IgD-negative memory B cell (primary cell): ENCODE results near the gene EXO5. TPM values are rescaled to one million over a fixed set of nuclear protein-coding genes. Genes with fewer than 3 reads are reported as not detected.
A peak's percentile ranks its signal among the peaks of the same experiment; 100 is the strongest.
"Not testable (repeated sequence)": the region's sequence is repeated elsewhere in the genome, so short reads cannot be mapped to it uniquely, and the experiment has no call there.

Experiments used
- H3K27ac Mint-ChIP-seq, 3 donors: one replicate each; pipeline ENCODE4 v1.8.0; 2020 to 2022; ENCODE audit warnings: mild to moderate bottlenecking in 3 of 3, mixed read lengths in 3 of 3, moderate library complexity in 1 of 3
- H3K27me3 Mint-ChIP-seq: one replicate; pipeline ENCODE4 v1.8.0; 2021; ENCODE audit warnings: mixed read lengths
- H3K36me3 Mint-ChIP-seq: one replicate; pipeline ENCODE4 v1.8.0; 2020; ENCODE audit warnings: mild to moderate bottlenecking, mixed read lengths
- H3K4me1 Mint-ChIP-seq, 3 donors: one replicate each; pipeline ENCODE4 v1.8.0; 2020 to 2022; ENCODE audit warnings: mixed read lengths in 3 of 3, mild to moderate bottlenecking in 1 of 3
- H3K4me3 Mint-ChIP-seq, 4 donors: one replicate each; pipeline ENCODE4 v1.8.0; 2020 to 2022; ENCODE audit warnings: mild to moderate bottlenecking in 4 of 4, mixed read lengths in 4 of 4, moderate library complexity in 3 of 4
- H3K9me3 Mint-ChIP-seq, 3 donors: one replicate each; pipeline ENCODE4 v1.8.0; 2020 to 2021; ENCODE audit warnings: mixed read lengths in 3 of 3, mild to moderate bottlenecking in 1 of 3
- polyA plus RNA-seq: library from polyadenylated mRNA; unstranded; fragments of 300-500 nt; fragmentation: Illumina TruSeq; gene quantifications from one replicate; pipeline ENCODE4 v1.2.3, GENCODE V29; 2021

Gene EXO5, protein sequence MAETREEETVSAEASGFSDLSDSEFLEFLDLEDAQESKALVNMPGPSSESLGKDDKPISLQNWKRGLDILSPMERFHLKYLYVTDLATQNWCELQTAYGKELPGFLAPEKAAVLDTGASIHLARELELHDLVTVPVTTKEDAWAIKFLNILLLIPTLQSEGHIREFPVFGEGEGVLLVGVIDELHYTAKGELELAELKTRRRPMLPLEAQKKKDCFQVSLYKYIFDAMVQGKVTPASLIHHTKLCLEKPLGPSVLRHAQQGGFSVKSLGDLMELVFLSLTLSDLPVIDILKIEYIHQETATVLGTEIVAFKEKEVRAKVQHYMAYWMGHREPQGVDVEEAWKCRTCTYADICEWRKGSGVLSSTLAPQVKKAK
- 7.9 TPM for polyA plus RNA-seq

DNA sequence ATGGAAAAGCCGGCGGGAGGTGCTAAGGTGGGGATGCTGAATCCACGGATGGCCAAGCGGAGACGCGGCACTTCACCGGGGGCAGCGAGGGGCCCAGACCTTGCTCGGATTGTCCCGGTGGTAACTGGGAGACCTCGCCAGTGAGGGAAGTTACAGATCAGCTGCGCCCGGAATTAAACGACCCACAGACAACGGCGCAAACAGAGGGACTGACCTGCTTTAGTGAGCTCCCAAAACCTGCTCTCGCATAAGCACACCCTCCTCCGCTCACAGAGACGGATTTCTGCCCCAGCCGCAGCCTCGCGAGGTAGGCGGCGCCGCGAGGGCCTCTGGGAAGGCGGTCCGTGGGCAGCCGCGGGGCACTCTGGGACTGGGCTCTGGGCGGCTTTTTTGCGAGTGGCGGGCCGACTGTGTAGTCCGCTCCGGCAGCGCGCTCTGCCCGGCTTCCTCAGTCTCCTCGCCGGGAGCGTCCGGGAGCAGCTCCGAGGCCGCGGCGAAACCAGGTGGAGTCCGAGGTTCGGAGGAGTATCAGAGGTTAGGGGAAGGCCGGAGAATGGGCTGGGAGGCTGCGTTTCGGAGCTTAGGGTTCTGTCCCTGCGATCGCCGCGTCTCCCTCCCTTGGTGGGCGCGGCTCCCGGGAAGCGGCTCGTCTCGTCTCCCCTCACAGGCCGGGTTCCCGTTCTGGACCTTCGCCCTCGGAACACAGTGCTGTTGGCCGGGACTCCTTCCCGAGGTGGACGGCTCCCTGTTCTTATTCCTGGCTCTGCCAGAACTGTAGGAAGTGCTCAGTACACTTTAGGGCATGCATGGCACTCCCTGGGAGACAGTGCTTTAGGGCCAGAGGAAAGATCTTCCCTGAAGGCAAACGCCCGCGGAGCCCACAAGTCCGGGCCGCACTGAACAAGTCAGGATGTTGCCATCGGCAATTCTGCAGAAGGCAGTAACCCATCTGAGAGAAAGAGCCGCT, at the start of gene EXO5:
Gene EXO5 (plus strand): TSS at position 393 of the 967 bp plus-strand sequence. CDS start 5,778 bp downstream, outside the sequence.
- H3K4me1 Mint-ChIP-seq: peaks cover 7 to 13% (median 7%) of the 10 kb centered on the region in 3 donors
- H3K27ac Mint-ChIP-seq: peak within 1 kb of the TSS; percentile 50 to 76 (median 51)
- peaks cover 7% of the 10 kb centered on the region for H3K36me3 Mint-ChIP-seq
- H3K9me3 Mint-ChIP-seq: peaks cover 0 to 11% (median 10%) of the 10 kb centered on the region in 3 donors
- no peaks in the 10 kb centered on the region for H3K27me3 Mint-ChIP-seq
- peak within 1 kb of the TSS; percentile 81 to 98 (median 91) for H3K4me3 Mint-ChIP-seq

DNA sequence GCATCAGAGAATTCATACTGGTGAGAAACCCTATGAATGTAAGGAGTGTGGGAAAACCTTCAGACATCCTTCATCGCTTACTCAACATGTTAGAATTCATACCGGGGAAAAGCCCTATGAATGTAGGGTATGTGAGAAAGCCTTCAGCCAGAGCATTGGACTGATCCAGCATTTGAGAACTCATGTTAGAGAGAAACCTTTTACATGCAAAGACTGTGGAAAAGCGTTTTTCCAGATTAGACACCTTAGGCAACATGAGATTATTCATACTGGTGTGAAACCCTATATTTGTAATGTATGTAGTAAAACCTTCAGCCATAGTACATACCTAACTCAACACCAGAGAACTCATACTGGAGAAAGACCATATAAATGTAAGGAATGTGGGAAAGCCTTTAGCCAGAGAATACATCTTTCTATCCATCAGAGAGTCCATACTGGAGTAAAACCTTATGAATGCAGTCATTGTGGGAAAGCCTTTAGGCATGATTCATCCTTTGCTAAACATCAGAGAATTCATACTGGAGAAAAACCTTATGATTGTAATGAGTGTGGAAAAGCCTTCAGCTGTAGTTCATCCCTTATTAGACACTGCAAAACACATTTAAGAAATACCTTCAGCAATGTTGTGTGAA, 45.5 kb upstream of the EXO5 start:
- Mint-ChIP-seq H3K9me3 (peaks cover 25 to 61% (median 43%) of the 10 kb centered on the region in 3 donors), H3K36me3 (peaks cover 34% of the 10 kb centered on the region), H3K27ac (no peak overlapping the region), H3K4me1 (no peaks in the 10 kb centered on the region), H3K4me3 (no peak overlapping the region), H3K27me3 (no peaks in the 10 kb centered on the region)

DNA sequence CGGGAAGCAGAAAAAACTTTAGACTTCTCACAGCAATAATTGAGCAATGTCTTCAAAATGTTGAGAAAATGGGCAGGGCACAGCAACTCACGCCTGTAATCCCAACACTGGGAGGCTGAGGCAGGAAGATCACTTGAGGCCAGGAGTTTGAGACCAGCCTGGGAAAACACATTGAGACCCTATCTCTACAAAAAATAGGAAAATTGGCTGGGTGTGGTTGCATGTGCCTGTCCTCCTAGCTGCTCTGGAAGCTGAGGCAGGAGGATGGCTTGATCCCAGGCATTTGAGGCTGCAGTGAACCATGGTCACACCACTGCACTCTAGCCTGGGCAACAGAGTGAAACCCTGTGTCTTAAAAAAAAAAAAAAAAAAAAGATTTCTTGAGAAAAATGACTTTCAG, 39.2 kb upstream of the EXO5 start:
- H3K9me3 Mint-ChIP-seq: peaks cover 27 to 71% (median 54%) of the 10 kb centered on the region in 3 donors

DNA sequence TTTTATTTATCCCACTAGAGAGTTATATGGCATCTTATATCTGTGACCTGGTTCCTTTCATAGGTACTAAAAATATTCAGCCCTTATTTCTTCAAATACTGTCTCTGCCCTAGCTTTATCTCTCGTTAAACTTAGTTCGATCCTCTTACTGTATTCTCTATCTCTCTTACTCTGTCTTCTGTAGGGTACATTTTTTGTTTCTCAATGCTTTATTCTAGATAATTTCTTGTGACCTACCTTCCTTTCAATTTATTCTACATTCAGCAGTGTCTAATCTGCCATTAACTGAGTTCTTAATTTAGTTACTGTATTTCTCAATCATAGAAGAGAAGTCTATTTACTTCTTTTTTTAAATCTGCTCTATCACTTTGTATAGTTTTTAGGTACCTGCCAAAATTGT, 33.3 kb upstream of the EXO5 start:
- Mint-ChIP-seq H3K27me3 (no peaks in the 10 kb centered on the region), H3K36me3 (peaks cover 5% of the 10 kb centered on the region), H3K4me3 (peak overlapping the region in 1 of 4 donors; percentile 41), H3K4me1 (peaks cover 10 to 15% (median 13%) of the 10 kb centered on the region in 3 donors), H3K9me3 (peaks cover 13 to 33% (median 31%) of the 10 kb centered on the region in 3 donors), H3K27ac (no peak overlapping the region)

More for the DNA sequence above, 39.2 kb upstream of the EXO5 start:
- Mint-ChIP-seq H3K4me1 (peaks cover 0 to 3% (median 0%) of the 10 kb centered on the region in 3 donors), H3K4me3 (peak overlapping the region in 1 of 4 donors; percentile 66), H3K27ac (no peak overlapping the region), H3K27me3 (no peaks in the 10 kb centered on the region), H3K36me3 (peaks cover 6% of the 10 kb centered on the region)

DNA sequence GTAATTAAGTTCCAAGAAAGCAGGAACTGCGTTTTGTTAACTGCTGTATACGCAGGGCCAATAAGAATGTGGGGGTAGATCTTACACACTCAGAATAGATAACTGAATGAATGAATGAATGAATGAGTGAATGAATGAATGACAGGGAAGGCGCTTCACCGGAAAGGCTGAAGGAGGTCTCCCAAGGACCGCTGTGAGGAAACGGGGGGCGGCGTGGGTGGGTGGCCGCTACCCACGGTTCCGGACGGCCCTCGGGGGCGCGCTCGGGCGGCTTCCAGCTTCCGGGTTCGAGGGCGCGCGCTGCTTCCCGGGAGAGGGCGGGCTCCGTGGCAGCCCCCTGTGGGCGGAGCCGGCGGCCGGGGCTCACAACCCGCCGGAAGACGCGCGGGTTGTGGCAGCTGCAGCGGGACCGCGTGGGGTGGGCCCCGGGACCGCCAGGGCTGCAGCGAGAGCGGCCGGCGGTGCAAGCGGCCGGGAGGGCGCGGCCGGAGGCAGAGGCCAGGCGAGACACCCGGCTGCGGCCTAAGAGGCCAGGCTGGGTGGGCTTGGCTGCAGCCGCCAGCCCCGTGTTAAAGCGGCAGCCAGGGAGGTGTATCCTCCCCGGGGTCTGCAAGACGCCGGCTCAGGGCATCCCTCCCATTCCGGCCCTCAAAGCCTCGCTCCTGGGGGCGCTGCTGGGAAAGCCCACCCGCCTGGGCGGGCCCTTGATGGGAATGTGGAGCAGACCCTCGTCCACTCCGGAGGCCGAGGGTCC, 31.5 kb upstream of the EXO5 start, which contains the start of gene ZFP69:
Gene ZFP69 (plus strand): TSS at position 367 of the 754 bp plus-strand sequence. CDS start 2,072 bp downstream, outside the sequence.
- Mint-ChIP-seq H3K36me3 (peaks cover 16% of the 10 kb centered on the region), H3K27me3 (no peaks in the 10 kb centered on the region), H3K4me1 (peaks cover 10 to 15% (median 13%) of the 10 kb centered on the region in 3 donors), H3K9me3 (peaks cover 15 to 31% (median 23%) of the 10 kb centered on the region in 3 donors), H3K4me3 (peak within 1 kb of the TSS; percentile 85 to 95 (median 92)), H3K27ac (peak within 1 kb of the TSS in 2 of 3 donors; percentile 60 to 76)

DNA sequence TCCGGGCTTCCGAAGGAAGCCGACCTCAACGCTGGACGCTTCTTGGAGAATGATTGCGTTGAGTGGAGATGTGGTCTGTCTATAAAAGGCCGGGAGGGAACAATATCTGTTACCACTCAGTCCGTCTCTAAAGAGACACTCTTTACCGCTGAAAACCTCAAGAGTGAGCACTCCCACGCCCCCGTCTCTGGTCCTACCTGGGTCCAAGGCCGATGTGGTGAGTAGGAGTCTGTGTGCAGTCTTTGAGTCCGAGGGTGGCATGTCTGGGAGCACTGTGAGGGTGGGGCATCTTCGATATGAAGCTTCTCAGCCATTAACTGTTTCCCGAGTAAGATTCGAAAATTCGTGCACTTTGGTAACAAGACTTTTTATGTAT, 30.9 kb upstream of the EXO5 start:
- Mint-ChIP-seq H3K4me1 (peaks cover 10 to 15% (median 12%) of the 10 kb centered on the region in 3 donors), H3K27ac (peak overlapping the region in 1 of 3 donors; percentile 60), H3K36me3 (peaks cover 19% of the 10 kb centered on the region), H3K4me3 (peak overlapping the region; percentile 85 to 95 (median 90)), H3K9me3 (peaks cover 14 to 33% (median 23%) of the 10 kb centered on the region in 3 donors), H3K27me3 (no peaks in the 10 kb centered on the region)

DNA sequence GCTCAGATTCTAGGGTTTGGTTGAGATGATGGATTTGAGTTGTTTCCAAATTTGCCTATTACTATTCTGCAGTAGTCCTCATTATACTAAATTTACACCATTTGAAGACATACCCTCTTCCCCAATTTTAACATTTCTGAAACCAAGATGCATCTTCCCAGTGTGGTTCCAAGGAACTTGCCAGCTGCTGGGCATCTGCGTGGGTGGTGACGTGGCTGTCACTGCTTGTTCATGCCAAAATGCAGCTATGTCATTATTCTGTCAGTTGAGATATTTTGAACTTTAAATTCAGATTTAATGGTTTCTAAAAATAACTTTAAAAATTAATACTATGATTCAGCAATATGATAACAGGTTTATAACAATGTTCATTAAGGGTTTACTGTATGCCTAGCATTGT, 30.3 kb upstream of the EXO5 start:
- peaks cover 22% of the 10 kb centered on the region for H3K36me3 Mint-ChIP-seq
- peaks cover 10 to 15% (median 12%) of the 10 kb centered on the region in 3 donors for H3K4me1 Mint-ChIP-seq
- H3K4me3 Mint-ChIP-seq: peak overlapping the region; percentile 85 to 95 (median 90)
- H3K27me3 Mint-ChIP-seq: no peaks in the 10 kb centered on the region
- H3K27ac Mint-ChIP-seq: peak overlapping the region in 1 of 3 donors; percentile 60
- peaks cover 11 to 30% (median 22%) of the 10 kb centered on the region in 3 donors for H3K9me3 Mint-ChIP-seq

DNA sequence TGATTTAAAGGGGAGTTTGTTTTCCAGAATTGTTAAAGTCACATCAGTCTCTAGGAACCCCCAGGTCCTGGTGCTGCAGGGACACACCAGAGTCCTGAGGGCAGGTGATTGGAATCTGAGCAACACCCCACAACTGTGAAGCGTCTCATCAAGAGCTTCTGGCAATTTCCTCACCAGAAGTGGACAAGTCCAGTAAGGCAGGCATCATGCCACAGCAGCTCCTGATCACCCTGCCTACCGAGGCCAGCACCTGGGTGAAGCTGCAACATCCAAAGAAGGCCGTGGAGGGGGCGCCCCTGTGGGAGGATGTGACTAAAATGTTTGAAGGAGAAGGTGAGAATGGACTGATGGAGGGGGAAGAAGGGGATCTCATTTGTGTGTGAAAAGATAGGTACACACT, 29.4 kb upstream of the EXO5 start:
- Mint-ChIP-seq H3K36me3 (peaks cover 26% of the 10 kb centered on the region), H3K27ac (peak overlapping the region in 1 of 3 donors; percentile 93), H3K9me3 (peaks cover 8 to 24% (median 15%) of the 10 kb centered on the region in 3 donors), H3K27me3 (no peaks in the 10 kb centered on the region), H3K4me1 (peaks cover 10 to 15% (median 12%) of the 10 kb centered on the region in 3 donors), H3K4me3 (peak overlapping the region in 2 of 4 donors; percentile 9 to 85)

DNA sequence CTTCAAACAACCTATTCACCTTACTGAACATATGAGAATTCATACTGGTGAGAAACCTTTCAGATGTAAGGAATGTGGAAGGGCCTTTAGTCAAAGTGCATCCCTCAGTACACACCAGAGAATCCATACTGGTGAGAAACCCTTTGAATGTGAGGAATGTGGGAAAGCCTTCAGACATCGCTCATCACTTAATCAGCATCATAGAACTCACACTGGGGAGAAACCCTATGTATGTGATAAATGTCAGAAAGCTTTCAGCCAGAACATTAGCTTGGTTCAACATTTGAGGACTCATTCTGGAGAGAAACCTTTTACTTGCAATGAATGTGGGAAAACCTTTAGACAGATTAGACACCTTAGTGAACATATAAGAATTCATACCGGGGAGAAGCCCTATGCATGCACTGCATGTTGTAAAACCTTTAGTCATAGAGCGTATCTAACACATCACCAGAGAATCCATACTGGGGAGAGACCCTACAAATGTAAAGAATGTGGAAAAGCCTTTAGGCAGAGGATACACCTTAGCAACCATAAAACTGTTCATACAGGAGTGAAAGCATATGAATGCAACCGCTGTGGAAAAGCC, 13.2 kb upstream of the EXO5 start:
- Mint-ChIP-seq H3K4me3 (no peak overlapping the region), H3K4me1 (peaks cover 0 to 1% (median 0%) of the 10 kb centered on the region in 3 donors), H3K27ac (no peak overlapping the region), H3K9me3 (peaks cover 21 to 56% (median 32%) of the 10 kb centered on the region in 3 donors), H3K27me3 (no peaks in the 10 kb centered on the region), H3K36me3 (peaks cover 42% of the 10 kb centered on the region)

DNA sequence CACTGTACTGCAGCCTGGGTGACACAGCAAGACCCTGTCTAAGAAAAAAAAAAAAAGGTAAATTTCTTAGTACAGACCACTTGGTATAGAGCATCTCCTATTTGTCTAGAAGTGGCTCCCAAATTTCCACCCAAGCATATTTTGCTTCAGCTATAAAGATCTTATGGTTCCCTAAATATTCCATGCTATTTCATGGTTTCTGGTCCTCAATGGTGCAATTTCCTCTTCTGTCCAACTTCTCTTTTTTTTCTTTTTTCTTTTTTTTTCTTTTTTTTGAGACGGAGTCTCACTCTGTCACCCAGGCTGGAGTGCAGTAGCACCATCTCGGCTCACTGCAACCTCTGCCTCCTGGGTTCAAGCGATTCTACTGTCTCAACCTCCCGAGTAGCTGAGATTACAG, 5.9 kb upstream of the EXO5 start:
- not testable (repeated sequence) for H3K27me3 Mint-ChIP-seq, H3K36me3 Mint-ChIP-seq, H3K4me1 Mint-ChIP-seq, H3K4me3 Mint-ChIP-seq, H3K27ac Mint-ChIP-seq
- H3K9me3 Mint-ChIP-seq: peaks cover 7 to 37% (median 25%) of the 10 kb centered on the region in 3 donors

DNA sequence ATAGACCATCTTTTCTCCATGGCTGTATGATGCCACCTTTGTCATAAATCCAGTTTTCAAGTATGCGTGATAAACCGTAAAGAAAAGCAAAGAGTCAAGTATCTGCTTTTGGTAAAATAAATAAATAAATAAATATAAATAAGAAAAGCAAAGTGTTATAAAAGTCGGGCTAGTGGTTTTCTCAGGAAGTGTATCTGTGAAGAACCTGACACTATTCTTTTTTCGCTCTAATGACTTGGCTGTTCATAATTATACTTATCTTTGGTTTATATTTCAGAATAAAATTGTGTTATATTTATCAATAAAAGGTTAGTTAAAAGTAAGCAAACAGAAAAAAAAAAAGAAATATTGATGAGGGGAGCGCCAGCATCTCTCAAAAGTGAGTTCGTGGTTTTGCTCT, 594 bp upstream of the EXO5 start:
- H3K36me3 Mint-ChIP-seq: peaks cover 7% of the 10 kb centered on the region
- H3K27me3 Mint-ChIP-seq: no peaks in the 10 kb centered on the region
- peak overlapping the region; percentile 50 to 76 (median 51) for H3K27ac Mint-ChIP-seq
- H3K9me3 Mint-ChIP-seq: peaks cover 0 to 13% (median 10%) of the 10 kb centered on the region in 3 donors
- peaks cover 7 to 13% (median 7%) of the 10 kb centered on the region in 3 donors for H3K4me1 Mint-ChIP-seq
- peak overlapping the region; percentile 81 to 98 (median 91) for H3K4me3 Mint-ChIP-seq

DNA sequence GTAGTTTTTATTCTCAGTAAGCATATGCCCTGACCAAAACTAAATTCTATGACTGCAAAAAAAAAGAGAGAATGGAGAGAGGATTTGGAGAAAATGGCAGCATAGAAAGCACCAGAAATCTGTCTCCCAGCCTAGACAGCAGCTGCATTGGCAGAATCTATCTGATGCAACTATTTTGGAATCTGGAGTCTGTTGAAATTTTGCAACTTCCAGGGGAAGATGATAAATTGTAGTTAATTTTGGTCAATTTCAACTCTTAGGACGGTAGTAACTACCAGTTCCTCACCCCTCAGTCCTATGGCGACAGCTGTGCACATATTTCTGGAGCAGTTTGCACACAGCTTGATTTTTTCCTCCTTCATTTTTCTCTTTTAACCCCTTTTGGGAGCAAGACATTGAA, 10.9 kb downstream of the EXO5 start:
- H3K36me3 Mint-ChIP-seq: peaks cover 18% of the 10 kb centered on the region
- peaks cover 5 to 22% (median 16%) of the 10 kb centered on the region in 3 donors for H3K9me3 Mint-ChIP-seq
- no peaks in the 10 kb centered on the region for H3K4me1 Mint-ChIP-seq
- peak overlapping the region in 1 of 4 donors; percentile 39 for H3K4me3 Mint-ChIP-seq
- H3K27me3 Mint-ChIP-seq: peaks cover 2% of the 10 kb centered on the region
- no peak overlapping the region for H3K27ac Mint-ChIP-seq

DNA sequence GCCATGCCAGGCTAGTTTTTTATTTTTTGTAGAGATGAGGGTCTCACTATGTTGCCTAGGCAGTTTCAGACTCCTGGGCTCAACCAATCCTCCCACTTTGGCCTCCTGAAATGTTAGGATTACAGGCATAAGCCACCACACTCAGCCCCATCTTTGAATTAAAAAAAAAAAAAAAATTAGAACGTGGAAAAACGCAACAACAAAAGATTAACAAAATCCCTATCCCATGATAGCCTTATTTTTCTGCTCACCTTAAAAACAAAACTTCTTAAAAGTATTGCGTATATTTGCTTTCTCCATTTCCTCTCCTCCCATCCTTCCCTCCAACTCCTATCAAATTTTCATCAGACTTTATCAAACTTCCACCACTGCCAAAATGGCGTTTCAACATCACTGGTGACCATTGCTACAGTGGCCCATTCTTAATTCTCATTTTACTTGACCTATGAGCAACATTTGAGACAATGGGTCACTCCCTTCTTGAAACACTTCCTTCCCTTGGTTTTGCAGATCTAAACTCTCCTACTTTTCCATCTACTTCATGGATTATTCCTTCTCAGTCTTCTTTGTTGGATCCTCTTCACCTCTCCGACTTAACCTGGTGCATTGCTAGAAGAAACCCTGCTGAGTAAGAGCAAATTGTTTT, 22.3 kb downstream of the EXO5 start:
- peaks cover 8% of the 10 kb centered on the region for H3K27me3 Mint-ChIP-seq
- H3K9me3 Mint-ChIP-seq: peaks cover 0 to 4% (median 3%) of the 10 kb centered on the region in 3 donors
- peak overlapping the region; percentile 70 to 97 (median 95) for H3K27ac Mint-ChIP-seq
- peaks cover 23 to 27% (median 26%) of the 10 kb centered on the region in 3 donors for H3K4me1 Mint-ChIP-seq
- peak overlapping the region; percentile 94 to 99 (median 98) for H3K4me3 Mint-ChIP-seq
- H3K36me3 Mint-ChIP-seq: peaks cover 3% of the 10 kb centered on the region
